ENCODE data around the gene LPP. TPM values are rescaled to one million over a fixed set of nuclear protein-coding genes. Genes with fewer than 3 reads are reported as not detected.

Gene LPP
- total RNA-seq, 3 donors from 2014 or later (not counting 1 experiment from before 2014, with no cell fraction given) = 137 to 163 (median 149) TPM

DNA sequence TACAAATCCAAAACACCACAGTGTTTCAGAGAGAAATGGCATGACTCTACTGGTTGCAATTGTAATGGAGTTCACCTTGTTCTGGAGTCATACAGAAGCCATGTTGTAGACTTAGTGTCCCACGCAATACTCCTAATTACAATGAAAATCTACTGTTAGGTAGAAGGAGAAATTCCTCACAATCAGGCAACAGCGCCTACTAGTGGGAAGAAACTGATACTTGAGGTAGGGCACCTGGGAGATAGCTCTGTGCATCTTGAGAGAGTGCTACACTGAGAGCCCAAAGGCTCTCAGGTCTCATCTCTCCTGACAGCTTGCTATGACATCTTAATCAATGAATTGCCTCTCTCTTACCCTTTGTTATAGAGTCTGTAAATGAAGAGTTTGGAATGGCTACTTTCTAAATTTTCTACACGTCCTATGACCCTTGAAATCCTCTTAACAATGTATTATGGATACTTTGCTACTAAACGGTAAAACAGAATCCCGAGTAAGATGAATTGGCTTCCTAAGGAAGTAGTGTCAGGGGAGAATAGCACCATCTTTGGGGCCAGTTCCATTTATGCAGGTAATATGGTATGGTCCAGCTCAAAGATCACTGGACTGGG, 595.2 kb downstream of the LPP start:
- no peaks in the 10 kb centered on the region for H3K9me3 ChIP-seq (ENCODE audit: control insufficient read depth, insufficient read depth, low read length)
- no peaks in the 10 kb centered on the region for H3K36me3 Mint-ChIP-seq
- H3K27me3 Mint-ChIP-seq (ENCODE audit: low read depth in 2 of 2) = no peaks in the 10 kb centered on the region
- no peak overlapping the region for H3K4me3 ChIP-seq (ENCODE audit: low read length)
- no peaks in the 10 kb centered on the region for H3K27me3 ChIP-seq (ENCODE audit: control insufficient read depth, insufficient read depth, low read length)
- no peak overlapping the region for H3K27ac ChIP-seq (ENCODE audit: low read length)
- TF ChIP-seq, protein P1, sequence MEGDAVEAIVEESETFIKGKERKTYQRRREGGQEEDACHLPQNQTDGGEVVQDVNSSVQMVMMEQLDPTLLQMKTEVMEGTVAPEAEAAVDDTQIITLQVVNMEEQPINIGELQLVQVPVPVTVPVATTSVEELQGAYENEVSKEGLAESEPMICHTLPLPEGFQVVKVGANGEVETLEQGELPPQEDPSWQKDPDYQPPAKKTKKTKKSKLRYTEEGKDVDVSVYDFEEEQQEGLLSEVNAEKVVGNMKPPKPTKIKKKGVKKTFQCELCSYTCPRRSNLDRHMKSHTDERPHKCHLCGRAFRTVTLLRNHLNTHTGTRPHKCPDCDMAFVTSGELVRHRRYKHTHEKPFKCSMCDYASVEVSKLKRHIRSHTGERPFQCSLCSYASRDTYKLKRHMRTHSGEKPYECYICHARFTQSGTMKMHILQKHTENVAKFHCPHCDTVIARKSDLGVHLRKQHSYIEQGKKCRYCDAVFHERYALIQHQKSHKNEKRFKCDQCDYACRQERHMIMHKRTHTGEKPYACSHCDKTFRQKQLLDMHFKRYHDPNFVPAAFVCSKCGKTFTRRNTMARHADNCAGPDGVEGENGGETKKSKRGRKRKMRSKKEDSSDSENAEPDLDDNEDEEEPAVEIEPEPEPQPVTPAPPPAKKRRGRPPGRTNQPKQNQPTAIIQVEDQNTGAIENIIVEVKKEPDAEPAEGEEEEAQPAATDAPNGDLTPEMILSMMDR (IDR thresholded peaks at IDR 0.05) = peak; percentile 89
- H3K4me3 Mint-ChIP-seq = no peak overlapping the region
- H3K27ac Mint-ChIP-seq = no peak overlapping the region
- H3K9me3 Mint-ChIP-seq = no peaks in the 10 kb centered on the region
- no peaks in the 10 kb centered on the region for H3K36me3 ChIP-seq (ENCODE audit: control insufficient read depth, insufficient read depth, low read length)
- intact Hi-C loops (cut with micrococcal nuclease) = loop anchor here (1.0 to 10.0 kb wide), 2 partner anchors 206 to 1007 kb away; no protein-coding TSS in a partner anchor
- H3K4me1 Mint-ChIP-seq = peaks cover 13 to 16% of the 10 kb centered on the region in 2 donors
- H3K4me1 ChIP-seq (ENCODE audit: control insufficient read depth, insufficient read depth, low read length) = no peaks in the 10 kb centered on the region
- WGBS (ENCODE audit: insufficient coverage) = 91% methylated on average over 2 of the region's 5 CpGs
- peak; percentile 25 to 82 for DNase-seq
- ATAC-seq = peak; percentile 76 to 83 (median 82)

DNA sequence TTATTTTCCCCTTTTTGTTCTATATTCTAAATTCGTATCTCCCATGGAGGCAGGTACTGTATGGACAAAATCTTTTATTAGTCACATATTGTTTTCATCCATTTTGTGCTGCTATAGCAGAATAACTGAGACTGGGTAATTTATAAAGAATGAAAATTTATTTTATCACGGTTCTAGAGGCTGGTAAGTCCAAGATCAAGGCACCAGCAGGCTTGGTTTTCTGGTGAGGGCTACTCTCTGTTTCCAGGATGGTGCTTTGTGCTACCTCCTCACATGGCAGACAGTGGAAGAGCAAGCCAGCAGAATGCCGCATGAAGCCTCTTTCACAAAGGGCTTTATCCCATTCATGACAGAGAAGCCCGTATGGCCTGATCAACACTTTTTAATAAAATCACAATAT, 595.9 kb downstream of the LPP start:
- H3K27ac ChIP-seq (ENCODE audit: low read length) = no peak overlapping the region
- no peaks in the 10 kb centered on the region for H3K4me1 ChIP-seq (ENCODE audit: control insufficient read depth, insufficient read depth, low read length)
- 100% methylated on average over 3 of the region's 4 CpGs for WGBS (ENCODE audit: insufficient coverage)
- peaks cover 9 to 13% of the 10 kb centered on the region in 2 donors for H3K4me1 Mint-ChIP-seq
- intact Hi-C loops (cut with micrococcal nuclease) = loop anchor here (1.0 to 10.0 kb wide), 2 partner anchors 205 to 1008 kb away; no protein-coding TSS in a partner anchor
- TF ChIP-seq, protein P1 (IDR thresholded peaks at IDR 0.05) = no peak
- H3K27ac Mint-ChIP-seq = no peak overlapping the region
- H3K36me3 ChIP-seq (ENCODE audit: control insufficient read depth, insufficient read depth, low read length) = no peaks in the 10 kb centered on the region
- DNase-seq (no peak), ATAC-seq (no peak)
- H3K9me3 Mint-ChIP-seq = no peaks in the 10 kb centered on the region
- no peak overlapping the region for H3K4me3 ChIP-seq (ENCODE audit: low read length)
- no peaks in the 10 kb centered on the region for H3K36me3 Mint-ChIP-seq
- no peaks in the 10 kb centered on the region for H3K27me3 Mint-ChIP-seq (ENCODE audit: low read depth in 2 of 2)
- H3K4me3 Mint-ChIP-seq = no peak overlapping the region
- H3K27me3 ChIP-seq (ENCODE audit: control insufficient read depth, insufficient read depth, low read length) = no peaks in the 10 kb centered on the region
- no peaks in the 10 kb centered on the region for H3K9me3 ChIP-seq (ENCODE audit: control insufficient read depth, insufficient read depth, low read length)

DNA sequence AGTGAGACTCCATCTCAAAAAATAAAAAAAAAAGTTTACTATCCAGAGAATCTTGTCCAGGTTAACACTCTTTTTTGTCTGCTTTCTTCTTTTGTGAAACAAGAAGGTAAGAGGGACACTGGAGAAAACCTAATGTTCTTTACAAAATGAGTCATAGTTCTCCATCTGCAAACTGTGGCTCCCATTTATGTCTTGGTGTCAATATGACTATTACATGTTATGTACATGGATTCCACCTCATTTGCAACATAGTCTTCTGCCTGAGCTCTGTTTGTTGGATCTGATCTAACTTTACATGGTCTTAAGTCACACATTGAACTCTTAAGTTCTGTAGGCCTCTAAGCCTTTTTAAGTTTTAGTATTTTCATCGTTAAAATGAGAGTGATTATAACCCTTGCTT, 596.7 kb downstream of the LPP start:
- Histone ChIP-seq H3K27ac (ENCODE audit: low read length) (no peak overlapping the region), H3K4me3 (ENCODE audit: low read length) (no peak overlapping the region), H3K36me3 (ENCODE audit: control insufficient read depth, insufficient read depth, low read length) (no peaks in the 10 kb centered on the region), H3K9me3 (ENCODE audit: control insufficient read depth, insufficient read depth, low read length) (no peaks in the 10 kb centered on the region), H3K4me1 (ENCODE audit: control insufficient read depth, insufficient read depth, low read length) (no peaks in the 10 kb centered on the region), H3K27me3 (ENCODE audit: control insufficient read depth, insufficient read depth, low read length) (no peaks in the 10 kb centered on the region)
- ATAC-seq (no peak), DNase-seq (no peak)
- no peaks in the 10 kb centered on the region for H3K36me3 Mint-ChIP-seq
- no peaks in the 10 kb centered on the region for H3K9me3 Mint-ChIP-seq
- no peak overlapping the region for H3K4me3 Mint-ChIP-seq
- H3K27me3 Mint-ChIP-seq (ENCODE audit: low read depth in 2 of 2) = no peaks in the 10 kb centered on the region
- peaks cover 4 to 13% of the 10 kb centered on the region in 2 donors for H3K4me1 Mint-ChIP-seq
- intact Hi-C loops (cut with micrococcal nuclease) = no loop called here
- no peak overlapping the region for H3K27ac Mint-ChIP-seq
- 100% methylated on average over 1 of the region's 1 CpG for whole genome bisulfite sequencing (ENCODE audit: insufficient coverage)
- TF ChIP-seq, protein P1 (IDR thresholded peaks at IDR 0.05) = no peak

DNA sequence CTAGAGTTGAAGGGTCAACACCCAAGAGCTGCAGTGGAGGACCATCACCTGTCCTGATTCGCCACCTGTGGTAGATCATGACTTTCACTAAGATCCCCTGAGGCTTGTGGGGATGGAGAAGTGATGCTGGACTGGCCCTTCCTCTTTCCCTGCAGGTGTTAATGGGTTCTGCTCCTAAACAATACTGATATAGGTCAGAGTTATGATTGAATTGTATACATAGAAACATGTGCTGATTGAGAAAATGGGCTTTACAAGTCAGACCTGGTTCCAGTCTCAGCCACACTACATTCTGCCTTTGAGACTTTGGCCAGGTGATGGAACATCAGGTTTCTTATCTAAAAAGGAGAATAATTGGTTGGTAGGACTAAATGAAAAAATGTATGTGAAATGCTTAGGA, 598.9 kb downstream of the LPP start:
- intact Hi-C loops (cut with micrococcal nuclease) = no loop called here
- TF ChIP-seq, protein P1 (IDR thresholded peaks at IDR 0.05) = no peak
- WGBS (ENCODE audit: insufficient coverage) = 70% methylated on average over 1 of the region's 1 CpG
- H3K9me3 Mint-ChIP-seq = no peaks in the 10 kb centered on the region
- no peak overlapping the region for H3K4me3 ChIP-seq (ENCODE audit: low read length)
- no peak for ATAC-seq
- H3K27me3 ChIP-seq (ENCODE audit: control insufficient read depth, insufficient read depth, low read length) = no peaks in the 10 kb centered on the region
- H3K4me3 Mint-ChIP-seq = no peak overlapping the region
- no peak for DNase-seq
- no peaks in the 10 kb centered on the region for H3K4me1 ChIP-seq (ENCODE audit: control insufficient read depth, insufficient read depth, low read length)
- H3K27ac ChIP-seq (ENCODE audit: low read length) = no peak overlapping the region
- H3K9me3 ChIP-seq (ENCODE audit: control insufficient read depth, insufficient read depth, low read length) = no peaks in the 10 kb centered on the region
- H3K36me3 Mint-ChIP-seq = no peaks in the 10 kb centered on the region
- H3K27ac Mint-ChIP-seq = no peak overlapping the region
- no peaks in the 10 kb centered on the region for H3K27me3 Mint-ChIP-seq (ENCODE audit: low read depth in 2 of 2)
- peaks cover 4 to 13% of the 10 kb centered on the region in 2 donors for H3K4me1 Mint-ChIP-seq
- H3K36me3 ChIP-seq (ENCODE audit: control insufficient read depth, insufficient read depth, low read length) = no peaks in the 10 kb centered on the region
